Left ventricle myocardium inferior (tissue), 1 donor: ENCODE data around the gene SGMS1. TPM values are rescaled to one million over a fixed set of nuclear protein-coding genes. Genes with fewer than 3 reads are reported as not detected.

Source experiments
- DNase-seq: peaks from one replicate; pipeline ENCODE4 v3.0.0-alpha.2; 2020
- H3K27ac ChIP-seq: fragments of 200-600 bp; replicated peaks from 2 replicates; pipeline ENCODE4 v1.8.0; 2021
- H3K27me3 ChIP-seq: fragments of 200-600 bp; 2 replicates; pipeline ENCODE4 v1.8.0; 2021; ENCODE audit warnings: low read depth
- H3K36me3 ChIP-seq: fragments of 200-600 bp; 2 replicates; pipeline ENCODE4 v1.8.0; 2021
- H3K4me1 ChIP-seq: fragments of 200-600 bp; 2 replicates; pipeline ENCODE4 v1.8.0; 2021
- H3K4me3 ChIP-seq: fragments of 200-600 bp; 2 replicates; pipeline ENCODE4 v1.8.0; 2021; ENCODE audit warnings: mild to moderate bottlenecking, moderate library complexity
- H3K9me3 ChIP-seq: fragments of 200-600 bp; replicated peaks from 2 replicates; pipeline ENCODE4 v1.8.0; 2021
- CTCF ChIP-seq: fragments of 200-600 bp; IDR thresholded peaks from 2 replicates; pipeline ENCODE4 v1.8.0; 2021; ENCODE audit warnings: antibody characterized with exemption, mild to moderate bottlenecking, borderline replicate concordance
- intact Hi-C: fragments of 100-400 bp; cut with micrococcal nuclease; formaldehyde crosslinking; loops from one replicate; pipeline ENCODE4 v1.11.0; 2022
- total RNA-seq: library from RNA; stranded (reverse); fragmentation: NEBNext Ultra II Directional; extraction: Animal tissue kit (Norgen Biotek cat#: 25700); gene quantifications from one replicate; pipeline ENCODE4 v1.2.1, GENCODE V29; 2021
- donor health status: DM: no; HTN: yes; CAD: no; lungs with severe emphysema.

Gene SGMS1
- total RNA-seq, 1 donor from 2014 or later = 18.6 TPM

- H3K4me1 ChIP-seq = peaks cover 61% of the 10 kb centered on the region
- intact Hi-C loops = no loop called here
These were observed 63.4 kb downstream of the SGMS1 start for GRCh38 chr10:50560370-50560769.

GRCh38 chr10:50558371-50558770 is 65.4 kb downstream of the SGMS1 start:
- Histone ChIP-seq H3K36me3 (no peaks in the 10 kb centered on the region), H3K27ac (peak overlapping the region; percentile 58), H3K27me3 (no peaks in the 10 kb centered on the region), H3K4me3 (no peak overlapping the region), H3K4me1 (peaks cover 81% of the 10 kb centered on the region), H3K9me3 (no peaks in the 10 kb centered on the region)
- intact Hi-C loops = no loop called here
- no peak for DNase-seq
- TF ChIP-seq CTCF = no peak

More at GRCh38 chr10:50560370-50560769, 63.4 kb downstream of the SGMS1 start:
- H3K27me3 ChIP-seq = no peaks in the 10 kb centered on the region
- H3K4me3 ChIP-seq = no peak overlapping the region
- no peak for TF ChIP-seq CTCF
- no peak for DNase-seq
- no peaks in the 10 kb centered on the region for H3K9me3 ChIP-seq
- no peak overlapping the region for H3K27ac ChIP-seq
- no peaks in the 10 kb centered on the region for H3K36me3 ChIP-seq

GRCh38 chr10:50557130-50557682 is 66.5 kb downstream of the SGMS1 start:
- intact Hi-C loops = no loop called here
- Histone ChIP-seq H3K27me3 (no peaks in the 10 kb centered on the region), H3K4me1 (peaks cover 92% of the 10 kb centered on the region), H3K27ac (peak overlapping the region; percentile 68), H3K36me3 (no peaks in the 10 kb centered on the region), H3K9me3 (no peaks in the 10 kb centered on the region), H3K4me3 (no peak overlapping the region)
- DNase-seq = no peak
- TF ChIP-seq CTCF = no peak

- DNase-seq = no peak
- Histone ChIP-seq H3K4me3 (no peak overlapping the region), H3K27ac (peak overlapping the region; percentile 68), H3K4me1 (peaks cover 94% of the 10 kb centered on the region), H3K27me3 (no peaks in the 10 kb centered on the region), H3K36me3 (no peaks in the 10 kb centered on the region), H3K9me3 (no peaks in the 10 kb centered on the region)
- no peak for TF ChIP-seq CTCF
- intact Hi-C loops = no loop called here
These were observed 67.3 kb downstream of the SGMS1 start for GRCh38 chr10:50556237-50557120.

GRCh38 chr10:50554995-50555568 is 68.7 kb downstream of the SGMS1 start:
- intact Hi-C loops = no loop called here
- no peak for DNase-seq

More at GRCh38 chr10:50554995-50555568, 68.7 kb downstream of the SGMS1 start:
- Histone ChIP-seq H3K27me3 (no peaks in the 10 kb centered on the region), H3K4me1 (peaks cover 96% of the 10 kb centered on the region), H3K36me3 (no peaks in the 10 kb centered on the region), H3K4me3 (no peak overlapping the region), H3K9me3 (no peaks in the 10 kb centered on the region), H3K27ac (peak overlapping the region; percentile 68)
- no peak for TF ChIP-seq CTCF
